Measurements from ENCODE around the gene GIN1.

DNA sequence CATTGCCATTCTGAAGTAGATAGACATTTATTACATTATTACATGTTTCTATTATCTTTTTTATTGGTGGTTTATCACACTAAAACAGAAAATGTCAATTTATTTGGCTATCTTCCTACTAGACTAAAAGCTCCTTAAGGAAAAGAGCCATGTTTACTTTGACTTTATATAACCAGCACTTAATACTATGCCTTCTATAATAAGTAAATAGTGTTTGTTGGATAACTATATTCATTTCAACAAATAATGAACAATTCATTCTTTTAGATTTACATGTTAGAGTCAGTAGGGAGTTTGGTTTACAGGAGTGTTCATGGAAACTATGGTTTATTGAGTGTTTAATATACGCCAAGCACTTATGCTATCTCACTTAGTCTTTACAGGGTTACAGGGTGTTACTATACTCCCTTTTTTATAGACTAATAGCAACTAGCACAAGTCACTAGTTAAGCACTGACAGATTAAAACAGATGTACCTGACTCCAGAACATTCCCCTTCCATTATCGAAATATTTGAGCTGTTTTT lies 7.4 kb upstream of the GIN1 start:
- TF ChIP-seq, protein P1, sequence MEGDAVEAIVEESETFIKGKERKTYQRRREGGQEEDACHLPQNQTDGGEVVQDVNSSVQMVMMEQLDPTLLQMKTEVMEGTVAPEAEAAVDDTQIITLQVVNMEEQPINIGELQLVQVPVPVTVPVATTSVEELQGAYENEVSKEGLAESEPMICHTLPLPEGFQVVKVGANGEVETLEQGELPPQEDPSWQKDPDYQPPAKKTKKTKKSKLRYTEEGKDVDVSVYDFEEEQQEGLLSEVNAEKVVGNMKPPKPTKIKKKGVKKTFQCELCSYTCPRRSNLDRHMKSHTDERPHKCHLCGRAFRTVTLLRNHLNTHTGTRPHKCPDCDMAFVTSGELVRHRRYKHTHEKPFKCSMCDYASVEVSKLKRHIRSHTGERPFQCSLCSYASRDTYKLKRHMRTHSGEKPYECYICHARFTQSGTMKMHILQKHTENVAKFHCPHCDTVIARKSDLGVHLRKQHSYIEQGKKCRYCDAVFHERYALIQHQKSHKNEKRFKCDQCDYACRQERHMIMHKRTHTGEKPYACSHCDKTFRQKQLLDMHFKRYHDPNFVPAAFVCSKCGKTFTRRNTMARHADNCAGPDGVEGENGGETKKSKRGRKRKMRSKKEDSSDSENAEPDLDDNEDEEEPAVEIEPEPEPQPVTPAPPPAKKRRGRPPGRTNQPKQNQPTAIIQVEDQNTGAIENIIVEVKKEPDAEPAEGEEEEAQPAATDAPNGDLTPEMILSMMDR (conservative IDR thresholded peaks at IDR 0.05) = no peak
- no peak for TF ChIP-seq EZH2 (IDR thresholded peaks at IDR 0.05; ENCODE audit: low read depth)

All from PC-9 (cell line).